PFSK-1 (cell line): ENCODE data around the gene C19orf12.

Source experiments
- FOXP2 ChIP-seq: optimal IDR thresholded peaks from 2 replicates; pipeline ENCODE3; 2011; ENCODE audit warnings: borderline replicate concordance, control low read depth, inconsistent platforms; ENCODE audit not compliant: insufficient read depth; ENCODE audit errors: extremely low read length, extremely low read depth
- POLR2AphosphoS5 ChIP-seq: IDR thresholded peaks from 2 replicates; pipeline ENCODE4 v1.6.1; 2012; ENCODE audit warnings: low read depth, mild to moderate bottlenecking, control low read depth, low read length, moderate library complexity
- REST ChIP-seq, 2 experiments: IDR thresholded peaks; 2 replicates each; pipeline versions ENCODE4 v1.6.1 to v1.8.0; 2011 to 2012; ENCODE audit warnings: low read depth in 2 of 2, low read length in 2 of 2, control low read depth in 1 of 2, inconsistent platforms in 1 of 2, mild to moderate bottlenecking in 1 of 2, moderate library complexity in 1 of 2; ENCODE audit not compliant: insufficient read depth in 1 of 2
- TAF1 ChIP-seq: IDR thresholded peaks from 2 replicates; pipeline ENCODE4 v1.6.1; 2012; ENCODE audit warnings: low read length, control low read depth, borderline replicate concordance; ENCODE audit not compliant: insufficient read depth

- TF ChIP-seq POLR2AphosphoS5 (peak; percentile 59; the same call in 1 of the 2 replicates), FOXP2 (no peak), TAF1 (no peak), REST (IDR thresholded peaks at IDR 0.05; ENCODE audit: insufficient read depth in 1 of 2, low read depth in 2 of 2, low read length in 2 of 2) (no peak)
Measured at GRCh38 chr19:29714953-29715700, at the start of gene C19orf12.
